ENCODE measurements around the gene GET3.
"Not testable (repeated sequence)": the region's sequence is repeated elsewhere in the genome, so short reads cannot be mapped to it uniquely, and the experiment has no call there.

Gene GET3

GRCh38 chr19:12695514-12695913 is 41.8 kb upstream of the GET3 start:
- TF ChIP-seq, protein P1, sequence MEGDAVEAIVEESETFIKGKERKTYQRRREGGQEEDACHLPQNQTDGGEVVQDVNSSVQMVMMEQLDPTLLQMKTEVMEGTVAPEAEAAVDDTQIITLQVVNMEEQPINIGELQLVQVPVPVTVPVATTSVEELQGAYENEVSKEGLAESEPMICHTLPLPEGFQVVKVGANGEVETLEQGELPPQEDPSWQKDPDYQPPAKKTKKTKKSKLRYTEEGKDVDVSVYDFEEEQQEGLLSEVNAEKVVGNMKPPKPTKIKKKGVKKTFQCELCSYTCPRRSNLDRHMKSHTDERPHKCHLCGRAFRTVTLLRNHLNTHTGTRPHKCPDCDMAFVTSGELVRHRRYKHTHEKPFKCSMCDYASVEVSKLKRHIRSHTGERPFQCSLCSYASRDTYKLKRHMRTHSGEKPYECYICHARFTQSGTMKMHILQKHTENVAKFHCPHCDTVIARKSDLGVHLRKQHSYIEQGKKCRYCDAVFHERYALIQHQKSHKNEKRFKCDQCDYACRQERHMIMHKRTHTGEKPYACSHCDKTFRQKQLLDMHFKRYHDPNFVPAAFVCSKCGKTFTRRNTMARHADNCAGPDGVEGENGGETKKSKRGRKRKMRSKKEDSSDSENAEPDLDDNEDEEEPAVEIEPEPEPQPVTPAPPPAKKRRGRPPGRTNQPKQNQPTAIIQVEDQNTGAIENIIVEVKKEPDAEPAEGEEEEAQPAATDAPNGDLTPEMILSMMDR (IDR thresholded peaks at IDR 0.05; ENCODE audit: low read length, missing control alignments), result no peak
- DNase-seq (ENCODE audit: low read depth), result no peak
- H3K4me3 ChIP-seq (replicated peaks; ENCODE audit: low read depth, low read length), result peak overlapping the region; percentile 84

GRCh38 chr19:12695997-12696365 is 41.3 kb upstream of the GET3 start:
- no peak for DNase-seq (ENCODE audit: low read depth)
- H3K4me3 ChIP-seq (replicated peaks; ENCODE audit: low read depth, low read length), result peak overlapping the region; percentile 84
- TF ChIP-seq, protein P1 (IDR thresholded peaks at IDR 0.05; ENCODE audit: low read length, missing control alignments), result no peak

DNA sequence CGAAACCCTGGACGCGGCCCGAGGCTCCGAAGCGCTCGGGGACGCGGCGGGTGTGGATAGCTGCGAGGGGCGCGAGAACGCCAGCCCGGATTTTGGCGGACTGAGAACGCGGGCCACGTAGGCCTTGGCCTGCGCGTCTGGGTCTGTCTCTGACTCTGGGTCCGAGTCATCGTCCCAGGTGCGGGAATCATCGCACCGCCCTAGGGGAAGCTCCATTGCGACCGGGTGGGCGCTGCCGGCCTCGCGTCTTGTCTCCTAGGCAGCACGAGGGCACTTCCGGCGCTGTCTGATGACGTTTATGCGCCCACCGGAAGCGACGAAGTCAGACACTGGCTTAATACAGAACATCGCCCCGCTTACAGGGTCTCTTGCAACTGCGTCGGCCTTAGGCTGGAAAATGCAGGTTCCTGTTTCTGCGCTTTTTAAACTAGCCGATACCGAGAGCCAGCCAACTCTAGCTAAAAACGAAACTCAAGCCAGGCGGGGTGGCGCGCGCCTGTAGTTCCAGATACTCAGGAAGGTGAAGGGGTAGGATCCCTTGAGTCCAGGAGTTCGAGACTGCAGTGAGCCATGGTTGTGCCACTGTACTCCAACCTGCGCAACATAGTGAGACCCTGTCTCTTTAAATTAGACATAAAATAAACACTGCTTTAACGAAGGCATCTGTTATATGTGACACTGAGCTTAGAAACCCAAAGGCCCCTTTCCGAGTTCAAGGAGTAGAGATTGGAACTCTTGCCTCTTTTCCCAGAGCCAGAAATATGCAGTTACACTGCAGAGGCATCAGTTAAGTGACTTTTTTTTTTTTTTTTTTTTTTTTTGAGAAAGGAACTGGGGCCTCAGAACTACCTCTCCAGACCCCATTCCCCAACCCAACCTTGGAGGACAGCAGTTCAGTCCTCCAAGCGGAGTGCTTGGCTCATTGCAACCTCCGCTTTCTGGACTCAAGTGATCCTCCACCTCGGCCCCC is 40.6 kb upstream of the GET3 start, which contains the start of gene FBXW9:
FBXW9 (minus strand) TSS at position 266 of the 970 bp plus-strand sequence; CDS start at position 216, 50 bp downstream.
- DNase-seq (ENCODE audit: low read depth), result peak; percentile 97
- TF ChIP-seq, protein P1 (IDR thresholded peaks at IDR 0.05; ENCODE audit: low read length, missing control alignments), result no peak
- peak within 1 kb of the TSS; percentile 84 for H3K4me3 ChIP-seq (replicated peaks; ENCODE audit: low read depth, low read length)

DNA sequence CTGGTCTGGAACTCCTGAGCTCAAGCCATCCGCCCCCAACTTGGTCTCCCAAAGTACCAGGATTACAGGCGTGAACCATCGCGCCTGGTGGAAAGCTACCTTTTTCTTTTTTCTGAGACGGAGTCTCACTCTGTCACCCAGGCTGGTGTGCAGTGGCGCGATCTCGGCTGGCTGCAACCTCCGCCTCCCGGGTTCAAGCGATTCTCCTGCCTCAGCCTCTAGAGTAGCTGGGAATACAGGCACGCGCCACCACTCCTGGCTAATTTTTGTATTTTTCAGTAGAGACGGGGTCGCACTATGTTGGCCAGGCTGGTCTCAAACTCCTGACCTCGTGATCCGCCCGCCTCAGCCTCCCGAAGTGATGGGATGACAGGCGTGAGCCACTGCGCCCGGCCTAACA is 39.9 kb upstream of the GET3 start:
- DNase-seq (ENCODE audit: low read depth); H3K4me3 ChIP-seq (replicated peaks; ENCODE audit: low read depth, low read length): not testable (repeated sequence)

GRCh38 chr19:12698138-12698537 is 39.2 kb upstream of the GET3 start:
- TF ChIP-seq, protein P1 (IDR thresholded peaks at IDR 0.05; ENCODE audit: low read length, missing control alignments), result no peak
- H3K4me3 ChIP-seq (replicated peaks; ENCODE audit: low read depth, low read length), result no peak overlapping the region
- no peak for DNase-seq (ENCODE audit: low read depth)

GRCh38 chr19:12701596-12702282 is 35.6 kb upstream of the GET3 start:
- TF ChIP-seq, protein P1 (IDR thresholded peaks at IDR 0.05; ENCODE audit: low read length, missing control alignments), result no peak
- H3K4me3 ChIP-seq (replicated peaks; ENCODE audit: low read depth, low read length), result no peak overlapping the region
- no peak for DNase-seq (ENCODE audit: low read depth)

GRCh38 chr19:12703046-12703445 is 34.3 kb upstream of the GET3 start:
- peak; percentile 56 for DNase-seq (ENCODE audit: low read depth)
- no peak overlapping the region for H3K4me3 ChIP-seq (replicated peaks; ENCODE audit: low read depth, low read length)
- TF ChIP-seq, protein P1 (IDR thresholded peaks at IDR 0.05; ENCODE audit: low read length, missing control alignments), result no peak
